Astrocyte of the spinal cord (primary cell): ENCODE measurements around the gene SEMA3C.

Experiments used
- DNase-seq: peaks from one replicate; pipeline ENCODE4 v3.0.0; 2011; ENCODE audit warnings: low read depth, low spot score
- H3K4me3 ChIP-seq: 2 replicates; pipeline ENCODE4 v1.5.1; 2011; ENCODE audit warnings: low read depth, mild to moderate bottlenecking, low read length, moderate library complexity
- in situ Hi-C: cut with HindIII; loops from 2 replicates; pipeline ENCODE4 v1.10.0; 2017; ENCODE audit warnings: low sequenced_read_pairs
- TF ChIP-seq, protein P1 (sequence below): IDR thresholded peaks from 2 replicates; pipeline ENCODE4 v1.5.1; 2012; ENCODE audit warnings: low read depth, mild to moderate bottlenecking, low read length, inconsistent platforms

The SEMA3C gene

DNA sequence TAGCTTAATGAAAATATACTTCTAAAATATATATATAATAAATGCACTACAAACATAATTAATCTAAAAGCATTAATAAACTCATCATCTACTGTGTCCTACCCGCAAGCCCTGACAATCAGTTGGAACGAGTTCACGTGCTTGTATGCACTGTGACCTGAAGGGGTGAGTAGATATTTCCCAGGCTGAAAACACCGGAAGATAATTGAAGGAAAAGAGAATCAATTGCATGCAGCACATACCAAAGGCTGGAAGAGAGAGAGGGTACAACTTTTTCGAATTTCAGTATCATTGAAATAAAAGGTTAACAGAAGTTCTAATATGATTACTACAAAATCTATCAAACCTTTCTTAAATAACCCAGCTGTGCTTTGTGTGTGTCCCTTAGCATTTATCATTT is 94.6 kb downstream of the SEMA3C start:
- H3K4me3 ChIP-seq = no peak overlapping the region
- TF ChIP-seq, protein P1, sequence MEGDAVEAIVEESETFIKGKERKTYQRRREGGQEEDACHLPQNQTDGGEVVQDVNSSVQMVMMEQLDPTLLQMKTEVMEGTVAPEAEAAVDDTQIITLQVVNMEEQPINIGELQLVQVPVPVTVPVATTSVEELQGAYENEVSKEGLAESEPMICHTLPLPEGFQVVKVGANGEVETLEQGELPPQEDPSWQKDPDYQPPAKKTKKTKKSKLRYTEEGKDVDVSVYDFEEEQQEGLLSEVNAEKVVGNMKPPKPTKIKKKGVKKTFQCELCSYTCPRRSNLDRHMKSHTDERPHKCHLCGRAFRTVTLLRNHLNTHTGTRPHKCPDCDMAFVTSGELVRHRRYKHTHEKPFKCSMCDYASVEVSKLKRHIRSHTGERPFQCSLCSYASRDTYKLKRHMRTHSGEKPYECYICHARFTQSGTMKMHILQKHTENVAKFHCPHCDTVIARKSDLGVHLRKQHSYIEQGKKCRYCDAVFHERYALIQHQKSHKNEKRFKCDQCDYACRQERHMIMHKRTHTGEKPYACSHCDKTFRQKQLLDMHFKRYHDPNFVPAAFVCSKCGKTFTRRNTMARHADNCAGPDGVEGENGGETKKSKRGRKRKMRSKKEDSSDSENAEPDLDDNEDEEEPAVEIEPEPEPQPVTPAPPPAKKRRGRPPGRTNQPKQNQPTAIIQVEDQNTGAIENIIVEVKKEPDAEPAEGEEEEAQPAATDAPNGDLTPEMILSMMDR = no peak
- no peak for DNase-seq
- in situ Hi-C loops = no loop called here

DNA sequence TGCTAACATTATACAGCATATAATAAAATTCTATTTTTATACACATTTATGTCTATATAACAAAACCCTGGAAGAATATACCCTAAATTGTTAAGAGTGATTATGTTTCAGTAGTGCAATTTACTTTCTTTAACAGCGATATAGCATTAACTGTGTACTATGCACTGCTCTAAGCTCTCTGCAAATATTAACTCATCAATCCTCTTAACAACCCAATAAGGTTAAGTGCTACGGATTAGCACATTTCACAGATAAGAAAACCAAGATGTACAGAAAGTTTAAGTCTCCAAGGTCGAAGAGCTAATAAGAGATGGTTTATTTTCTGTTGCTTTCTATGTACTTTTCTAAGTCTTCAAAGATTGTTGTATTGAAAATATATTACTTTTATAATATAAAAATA is 95.8 kb downstream of the SEMA3C start:
- in situ Hi-C loops = no loop called here
- no peak overlapping the region for H3K4me3 ChIP-seq
- DNase-seq = no peak
- TF ChIP-seq, protein P1 = no peak

DNA sequence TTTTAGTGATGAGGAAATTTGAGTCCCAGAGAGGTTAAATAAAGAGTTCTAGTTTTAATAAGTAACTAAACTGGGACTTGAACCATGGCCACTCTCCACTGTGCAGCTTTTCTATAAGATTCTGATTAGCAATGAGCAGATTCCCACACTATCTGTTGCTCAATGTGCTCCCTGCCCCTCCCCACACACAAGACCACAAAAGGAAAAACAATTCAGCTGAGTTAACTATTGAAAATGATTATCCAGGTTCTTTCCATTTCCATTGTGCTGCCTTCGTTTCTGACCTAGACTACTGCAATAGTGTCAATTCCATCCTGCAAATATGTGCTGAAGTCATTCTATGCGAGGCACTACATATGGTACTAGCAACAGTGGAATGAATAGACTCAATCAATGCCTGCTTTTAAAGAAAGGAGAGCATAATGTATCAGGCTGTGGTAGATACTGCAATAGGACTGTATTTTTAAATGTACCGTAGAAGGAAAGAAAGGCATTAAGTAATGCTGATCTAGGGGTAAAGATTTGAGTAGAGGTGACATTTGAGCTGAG is 97.0 kb downstream of the SEMA3C start:
- in situ Hi-C loops = no loop called here
- H3K4me3 ChIP-seq = no peak overlapping the region
- TF ChIP-seq, protein P1 = no peak

DNA sequence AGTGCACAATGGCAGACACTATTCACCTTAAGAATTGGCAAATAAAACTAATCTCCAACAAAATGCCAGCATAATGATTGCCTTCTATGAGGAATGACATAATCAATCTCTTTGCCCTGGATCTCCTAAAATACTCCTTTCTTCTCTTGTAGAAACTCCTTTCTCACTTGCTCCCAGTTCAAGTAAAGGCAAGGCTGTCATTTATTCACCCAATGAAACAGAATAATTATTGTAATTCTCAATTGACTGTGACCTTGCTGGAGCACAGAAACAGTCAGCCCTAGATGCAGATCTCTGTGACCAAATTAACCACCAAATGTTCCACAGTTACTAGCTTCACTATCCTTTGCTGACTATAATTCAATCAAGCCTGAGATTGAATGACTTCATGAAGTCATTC is 99.3 kb downstream of the SEMA3C start:
- in situ Hi-C loops = no loop called here
- TF ChIP-seq, protein P1 = no peak

More for the DNA sequence above, 97.0 kb downstream of the SEMA3C start:
- no peak for DNase-seq

DNA sequence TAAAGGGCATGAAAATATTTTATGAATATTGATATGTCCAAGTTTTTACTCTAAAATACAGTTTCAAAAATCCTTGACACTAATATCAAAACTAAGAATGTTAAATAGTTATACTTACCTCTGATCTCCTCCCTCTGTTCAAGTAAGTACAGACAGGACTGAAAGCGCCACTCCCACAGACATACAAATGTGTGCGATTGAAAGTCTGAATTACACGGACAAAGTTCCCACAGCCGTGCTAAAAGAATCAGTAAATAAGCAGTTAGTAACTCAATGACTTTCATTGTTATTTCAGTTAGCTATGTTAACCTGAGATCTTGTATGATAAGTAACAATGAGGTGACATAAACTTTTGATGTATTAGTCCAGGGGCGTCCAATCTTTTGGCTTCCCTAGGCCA is 100.7 kb downstream of the SEMA3C start:
- in situ Hi-C loops = no loop called here
- no peak overlapping the region for H3K4me3 ChIP-seq
- TF ChIP-seq, protein P1 = no peak
- DNase-seq = no peak

More for the DNA sequence above, 99.3 kb downstream of the SEMA3C start:
- H3K4me3 ChIP-seq = no peak overlapping the region
- no peak for DNase-seq

DNA sequence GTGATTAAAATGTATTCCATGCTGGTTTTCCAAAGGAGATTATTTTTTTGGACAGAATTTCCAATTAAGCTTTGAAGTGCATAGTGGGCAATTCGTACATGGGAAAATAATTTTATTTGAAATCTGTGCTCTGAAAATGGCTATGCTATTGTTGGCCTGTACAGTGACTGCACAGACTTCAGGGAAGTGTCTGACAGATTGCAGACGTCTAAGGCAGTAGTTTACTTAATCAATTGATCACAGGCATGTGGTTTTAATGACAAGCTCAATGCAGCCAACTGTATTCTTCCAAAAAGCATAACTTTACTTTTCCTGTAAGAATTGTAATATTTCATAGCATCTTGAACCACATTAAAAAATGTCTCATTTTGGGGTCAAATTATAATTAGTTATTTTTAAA is 102.0 kb downstream of the SEMA3C start:
- in situ Hi-C loops = no loop called here
- no peak overlapping the region for H3K4me3 ChIP-seq
- TF ChIP-seq, protein P1 = no peak
- no peak for DNase-seq

DNA sequence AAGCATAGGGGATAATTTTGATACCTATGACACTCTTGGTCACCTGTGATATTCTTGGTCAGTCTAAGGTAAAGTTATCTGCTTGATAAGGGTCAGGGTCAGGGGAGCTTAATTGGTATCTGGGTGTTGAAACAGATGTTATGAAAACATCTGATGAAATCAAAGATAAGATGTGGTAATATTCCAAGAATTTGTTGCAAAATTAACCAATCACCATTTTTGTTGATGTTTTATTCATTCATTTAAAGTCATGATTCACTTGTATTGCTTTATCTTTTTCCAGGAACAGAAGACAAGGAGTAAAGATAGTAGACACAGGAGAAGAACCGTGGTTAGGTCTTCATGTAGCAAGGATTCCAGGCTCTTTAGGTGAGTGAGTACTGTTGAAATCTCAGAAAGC is 103.1 kb downstream of the SEMA3C start:
- H3K4me3 ChIP-seq = no peak overlapping the region
- DNase-seq = no peak
- in situ Hi-C loops = no loop called here
- TF ChIP-seq, protein P1 = no peak
